ENCODE results near the gene MAML2. TPM values are rescaled to one million over a fixed set of nuclear protein-coding genes. Genes with fewer than 3 reads are reported as not detected.

The MAML2 gene
- polyA plus RNA-seq, 3 donors: 0.57 to 7.6 (median 1.2) TPM

- Histone ChIP-seq H2AFZ (ENCODE audit: insufficient read depth, low read depth, low read length, poor library complexity, severe bottlenecking) (no peak overlapping the region), H4K20me1 (ENCODE audit: insufficient read depth, low read length) (peaks cover 4% of the 10 kb centered on the region), H3K27ac (ENCODE audit: low read depth in 1 of 2, low read length in 2 of 2) (no peak overlapping the region), H3K9me3 (replicated peaks in 1 of 2; ENCODE audit: control insufficient read depth in 1 of 2, insufficient read depth in 1 of 2, low read length in 2 of 2) (no peaks in the 10 kb centered on the region), H3K4me2 (replicated peaks; ENCODE audit: extremely low read depth, low read length, poor library complexity, severe bottlenecking) (no peak overlapping the region), H3K9ac (ENCODE audit: insufficient read depth, low read length, poor library complexity, severe bottlenecking) (no peak overlapping the region), H3K4me1 (ENCODE audit: control insufficient read depth in 1 of 2, insufficient read depth in 2 of 2, low read length in 2 of 2) (no peaks in the 10 kb centered on the region), H3K36me3 (replicated peaks in 1 of 2; ENCODE audit: control insufficient read depth in 1 of 2, insufficient read depth in 2 of 2, low read length in 2 of 2) (no peaks in the 10 kb centered on the region), H3K27me3 (ENCODE audit: control insufficient read depth in 2 of 2, insufficient read depth in 2 of 2, low read length in 2 of 2) (no peaks in the 10 kb centered on the region), H3K4me3 (replicated peaks in 1 of 3; ENCODE audit: low read depth in 2 of 3, low read length in 3 of 3) (no peak overlapping the region), H3K79me2 (ENCODE audit: insufficient read depth, low read length) (no peaks in the 10 kb centered on the region)
- Mint-ChIP-seq H3K4me1 (no peaks in the 10 kb centered on the region), H3K27me3 (ENCODE audit: low read depth in 3 of 3) (no peaks in the 10 kb centered on the region), H3K4me3 (no peak overlapping the region), H3K36me3 (peaks cover 2 to 4% of the 10 kb centered on the region in 2 donors), H3K27ac (no peak overlapping the region), H3K9me3 (no peaks in the 10 kb centered on the region)
- no peak for TF ChIP-seq CTCF (IDR thresholded peaks at IDR 0.05)
- intact Hi-C loops (cut with micrococcal nuclease): no loop called here
- no CpG with 5 or more reads among the region's 2 CpGs for WGBS (ENCODE audit: insufficient coverage)
- no peak for DNase-seq
These were observed 281.9 kb downstream of the MAML2 start for GRCh38 chr11:96061069-96061468.

GRCh38 chr11:96057502-96057901, 285.5 kb downstream of the MAML2 start:
- no peaks in the 10 kb centered on the region for H3K27me3 ChIP-seq (ENCODE audit: control insufficient read depth in 2 of 2, insufficient read depth in 2 of 2, low read length in 2 of 2)
- no peaks in the 10 kb centered on the region for H4K20me1 ChIP-seq (ENCODE audit: insufficient read depth, low read length)
- no peak overlapping the region for H3K27ac ChIP-seq (ENCODE audit: low read depth in 1 of 2, low read length in 2 of 2)
- peaks cover 12% of the 10 kb centered on the region for H3K4me1 Mint-ChIP-seq
- DNase-seq: no peak
- H2AFZ ChIP-seq (ENCODE audit: insufficient read depth, low read depth, low read length, poor library complexity, severe bottlenecking): no peak overlapping the region
- H3K79me2 ChIP-seq (ENCODE audit: insufficient read depth, low read length): no peaks in the 10 kb centered on the region
- H3K36me3 ChIP-seq (replicated peaks in 1 of 2; ENCODE audit: control insufficient read depth in 1 of 2, insufficient read depth in 2 of 2, low read length in 2 of 2): no peaks in the 10 kb centered on the region
- no peak for TF ChIP-seq CTCF (IDR thresholded peaks at IDR 0.05)
- H3K4me3 ChIP-seq (replicated peaks in 1 of 3; ENCODE audit: low read depth in 2 of 3, low read length in 3 of 3): no peak overlapping the region
- intact Hi-C loops (cut with micrococcal nuclease): loop anchor here in 1 of 2 donors (10.0 kb wide), 1 partner anchor 107 kb away; no protein-coding TSS in a partner anchor
- no peak overlapping the region for H3K9ac ChIP-seq (ENCODE audit: insufficient read depth, low read length, poor library complexity, severe bottlenecking)
- peaks cover 0 to 2% of the 10 kb centered on the region in 2 donors for H3K36me3 Mint-ChIP-seq
- H3K4me1 ChIP-seq (ENCODE audit: control insufficient read depth in 1 of 2, insufficient read depth in 2 of 2, low read length in 2 of 2): peaks cover 11 to 13% of the 10 kb centered on the region in 2 donors
- no peak overlapping the region for H3K27ac Mint-ChIP-seq
- H3K27me3 Mint-ChIP-seq (ENCODE audit: low read depth in 3 of 3): no peaks in the 10 kb centered on the region
- H3K9me3 Mint-ChIP-seq: no peaks in the 10 kb centered on the region
- H3K4me2 ChIP-seq (replicated peaks; ENCODE audit: extremely low read depth, low read length, poor library complexity, severe bottlenecking): no peak overlapping the region
- 48% methylated on average over 2 of the region's 2 CpGs for WGBS (ENCODE audit: insufficient coverage)
- no peaks in the 10 kb centered on the region for H3K9me3 ChIP-seq (replicated peaks in 1 of 2; ENCODE audit: control insufficient read depth in 1 of 2, insufficient read depth in 1 of 2, low read length in 2 of 2)
- H3K4me3 Mint-ChIP-seq: no peak overlapping the region
